ENCODE measurements around the gene SYT1. TPM values are rescaled to one million over a fixed set of nuclear protein-coding genes. Genes with fewer than 3 reads are reported as not detected.
"Not testable (repeated sequence)": the region's sequence is repeated elsewhere in the genome, so short reads cannot be mapped to it uniquely, and the experiment has no call there.

SYT1 gene
- total RNA-seq, 2 experiments from 2014 or later = not detected

DNA sequence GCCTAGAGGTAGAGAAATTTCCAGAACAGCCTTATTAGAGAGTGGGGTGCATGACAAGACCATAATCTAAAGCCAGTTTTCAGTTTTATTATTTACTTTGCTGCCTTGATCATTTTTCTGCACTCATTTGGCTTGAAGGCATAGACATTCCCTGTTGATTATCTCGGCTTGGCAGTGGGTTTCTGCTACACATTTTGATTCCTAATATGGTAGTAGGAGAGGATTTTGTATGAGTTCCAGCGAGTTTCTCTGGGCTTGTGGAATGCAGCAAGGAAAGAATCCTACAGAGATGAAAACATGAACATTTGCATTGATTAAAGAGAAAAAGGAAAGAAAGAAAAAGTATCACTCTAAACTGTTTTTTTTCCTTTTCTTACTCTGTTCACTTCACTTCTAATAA lies 545.0 kb downstream of the SYT1 start:
- ATAC-seq (ENCODE audit: low read depth) = no peak
- no peaks in the 10 kb centered on the region for H3K9me3 Mint-ChIP-seq
- H3K4me3 Mint-ChIP-seq = no peak overlapping the region
- POLR2A ChIA-PET = no interaction called here
- no peaks in the 10 kb centered on the region for H3K36me3 Mint-ChIP-seq
- no peak overlapping the region for H3K27ac Mint-ChIP-seq
- H3K27me3 Mint-ChIP-seq = no peaks in the 10 kb centered on the region
- DNase-seq = no peak
- no peaks in the 10 kb centered on the region for H3K4me1 Mint-ChIP-seq

GRCh38 chr12:79411791-79412190 lies 547.2 kb downstream of the SYT1 start:
- Mint-ChIP-seq H3K4me1 (no peaks in the 10 kb centered on the region), H3K36me3 (no peaks in the 10 kb centered on the region), H3K4me3 (no peak overlapping the region), H3K27ac (no peak overlapping the region), H3K27me3 (no peaks in the 10 kb centered on the region), H3K9me3 (no peaks in the 10 kb centered on the region)
- POLR2A ChIA-PET = no interaction called here
- DNase-seq (no peak), ATAC-seq (ENCODE audit: low read depth) (no peak)

- Mint-ChIP-seq H3K4me3 (no peak overlapping the region), H3K36me3 (no peaks in the 10 kb centered on the region), H3K9me3 (no peaks in the 10 kb centered on the region), H3K4me1 (no peaks in the 10 kb centered on the region), H3K27me3 (no peaks in the 10 kb centered on the region), H3K27ac (no peak overlapping the region)
- POLR2A ChIA-PET = no interaction called here
- DNase-seq = no peak
- ATAC-seq (ENCODE audit: low read depth) = no peak
Measured at GRCh38 chr12:79413796-79414195, 549.2 kb downstream of the SYT1 start.

GRCh38 chr12:79414252-79414651 lies 549.7 kb downstream of the SYT1 start:
- Mint-ChIP-seq H3K4me3 (no peak overlapping the region), H3K9me3 (no peaks in the 10 kb centered on the region), H3K27me3 (no peaks in the 10 kb centered on the region), H3K36me3 (no peaks in the 10 kb centered on the region), H3K4me1 (no peaks in the 10 kb centered on the region), H3K27ac (no peak overlapping the region)
- ATAC-seq (ENCODE audit: low read depth) (no peak), DNase-seq (no peak)
- POLR2A ChIA-PET = no interaction called here

DNA sequence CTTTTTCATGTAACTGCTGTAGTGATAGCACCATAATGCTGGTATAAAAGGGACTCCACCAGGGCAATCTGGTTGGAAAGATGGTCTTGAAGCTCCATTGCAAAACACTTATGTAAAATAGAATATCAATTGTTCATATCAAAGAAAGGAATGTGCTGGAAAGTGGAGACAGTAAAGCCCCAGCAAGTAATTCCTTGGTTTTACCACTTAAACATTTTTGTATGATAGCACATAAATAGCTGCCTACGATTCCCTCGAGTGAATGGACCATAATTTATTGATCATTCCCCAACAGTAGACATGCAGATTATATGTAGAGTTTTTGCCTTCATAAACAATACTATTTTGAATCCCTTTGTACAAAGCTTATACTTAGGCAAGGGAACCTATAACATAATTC lies 550.7 kb downstream of the SYT1 start:
- no peak for DNase-seq
- ATAC-seq (ENCODE audit: low read depth) = no peak
- no peaks in the 10 kb centered on the region for H3K4me1 Mint-ChIP-seq
- POLR2A ChIA-PET = no interaction called here
- H3K9me3 Mint-ChIP-seq = no peaks in the 10 kb centered on the region
- no peak overlapping the region for H3K27ac Mint-ChIP-seq
- no peaks in the 10 kb centered on the region for H3K36me3 Mint-ChIP-seq
- H3K4me3 Mint-ChIP-seq = no peak overlapping the region
- no peaks in the 10 kb centered on the region for H3K27me3 Mint-ChIP-seq

DNA sequence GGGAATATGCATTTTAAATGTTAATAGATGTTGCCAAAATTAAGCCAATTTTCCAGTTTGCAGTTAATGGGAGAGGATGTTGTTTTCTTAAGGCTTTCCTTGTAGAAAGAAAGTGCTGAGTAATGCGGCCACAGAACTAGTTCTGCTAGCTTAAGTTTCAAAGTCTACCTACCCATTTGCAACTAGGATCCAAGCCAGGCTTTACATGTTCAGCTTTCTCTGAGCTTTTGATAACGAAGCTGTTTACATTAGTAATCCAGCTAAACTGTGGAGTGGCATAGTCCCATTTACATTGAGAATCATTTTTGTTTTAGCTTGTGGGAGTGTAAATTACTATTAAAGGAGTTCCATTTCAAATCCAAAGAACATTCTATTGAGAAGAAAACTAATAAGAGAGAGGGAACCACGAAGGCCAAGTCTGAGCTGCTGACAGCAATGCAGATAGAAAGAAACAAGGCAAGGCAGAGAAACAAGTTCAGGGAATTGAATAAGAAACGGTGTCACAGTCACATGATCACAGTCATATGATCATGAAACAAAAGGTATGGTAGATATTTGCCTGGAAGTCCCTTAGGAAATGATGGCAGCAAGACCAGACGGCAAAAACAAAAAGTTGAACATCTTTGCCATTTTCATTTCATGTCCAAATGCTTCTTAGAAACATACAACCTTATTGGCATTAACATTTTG lies 551.3 kb downstream of the SYT1 start:
- POLR2A ChIA-PET = no interaction called here
- DNase-seq (no peak), ATAC-seq (ENCODE audit: low read depth) (no peak)
- Mint-ChIP-seq H3K9me3 (no peaks in the 10 kb centered on the region), H3K27ac (no peak overlapping the region), H3K36me3 (no peaks in the 10 kb centered on the region), H3K4me3 (no peak overlapping the region), H3K4me1 (no peaks in the 10 kb centered on the region), H3K27me3 (no peaks in the 10 kb centered on the region)

- Mint-ChIP-seq H3K4me1 (no peaks in the 10 kb centered on the region), H3K4me3 (no peak overlapping the region), H3K36me3 (no peaks in the 10 kb centered on the region), H3K27ac (no peak overlapping the region), H3K27me3 (peaks cover 2% of the 10 kb centered on the region), H3K9me3 (no peaks in the 10 kb centered on the region)
- ATAC-seq (ENCODE audit: low read depth) = no peak
- POLR2A ChIA-PET = no interaction called here
- no peak for DNase-seq
Measured at GRCh38 chr12:79420146-79420618, 555.6 kb downstream of the SYT1 start.

- POLR2A ChIA-PET = no interaction called here
- H3K4me3 Mint-ChIP-seq = no peak overlapping the region
- no peaks in the 10 kb centered on the region for H3K9me3 Mint-ChIP-seq
Measured at GRCh38 chr12:79421236-79421740, 556.7 kb downstream of the SYT1 start.

GRCh38 chr12:79422060-79422812 lies 557.7 kb downstream of the SYT1 start:
- H3K4me1 Mint-ChIP-seq = no peaks in the 10 kb centered on the region
- no peak for DNase-seq
- ATAC-seq (ENCODE audit: low read depth) = no peak
- peaks cover 2% of the 10 kb centered on the region for H3K27me3 Mint-ChIP-seq
- H3K9me3 Mint-ChIP-seq = no peaks in the 10 kb centered on the region
- H3K27ac Mint-ChIP-seq = no peak overlapping the region
- H3K4me3 Mint-ChIP-seq = no peak overlapping the region
- no peaks in the 10 kb centered on the region for H3K36me3 Mint-ChIP-seq
- POLR2A ChIA-PET = no interaction called here

More at GRCh38 chr12:79421236-79421740, 556.7 kb downstream of the SYT1 start:
- H3K27me3 Mint-ChIP-seq = peaks cover 2% of the 10 kb centered on the region
- H3K4me1 Mint-ChIP-seq = no peaks in the 10 kb centered on the region
- ATAC-seq (ENCODE audit: low read depth) (no peak), DNase-seq (no peak)
- no peak overlapping the region for H3K27ac Mint-ChIP-seq
- H3K36me3 Mint-ChIP-seq = no peaks in the 10 kb centered on the region

GRCh38 chr12:79423560-79423959 lies 559.0 kb downstream of the SYT1 start:
- no peaks in the 10 kb centered on the region for H3K36me3 Mint-ChIP-seq
- H3K9me3 Mint-ChIP-seq = no peaks in the 10 kb centered on the region
- POLR2A ChIA-PET = no interaction called here
- no peak overlapping the region for H3K27ac Mint-ChIP-seq
- no peaks in the 10 kb centered on the region for H3K4me1 Mint-ChIP-seq
- peaks cover 2% of the 10 kb centered on the region for H3K27me3 Mint-ChIP-seq
- ATAC-seq (ENCODE audit: low read depth) = no peak
- no peak overlapping the region for H3K4me3 Mint-ChIP-seq
- no peak for DNase-seq

DNA sequence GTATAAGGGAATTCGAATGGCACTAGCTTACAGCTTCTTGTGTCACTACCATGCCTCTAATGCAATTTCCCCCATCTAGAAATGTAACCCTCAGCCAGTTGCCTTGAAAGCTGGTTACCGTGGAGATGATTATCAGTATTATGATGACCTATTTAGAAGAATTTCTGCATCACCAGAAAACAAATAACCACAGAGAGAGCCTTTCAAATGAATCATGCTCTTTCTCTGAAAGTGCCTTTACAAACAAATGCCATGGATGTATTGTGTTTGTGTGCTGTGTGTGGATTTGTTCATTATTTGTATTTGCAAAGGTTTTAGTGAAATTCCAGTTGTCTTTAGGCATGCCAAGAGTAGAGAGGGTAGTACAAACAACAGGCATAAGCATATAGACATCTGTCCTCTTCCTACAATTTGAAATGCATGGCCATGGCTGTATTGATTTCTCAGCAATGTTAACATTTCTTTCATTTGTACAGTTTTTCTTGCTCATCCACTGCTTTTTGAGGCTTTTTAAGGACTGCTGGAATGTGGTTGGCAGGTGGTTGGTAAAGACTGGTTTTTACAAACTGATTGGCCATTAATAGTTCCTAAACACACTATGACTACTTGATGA lies 559.6 kb downstream of the SYT1 start:
- POLR2A ChIA-PET = no interaction called here
- Mint-ChIP-seq H3K4me1 (no peaks in the 10 kb centered on the region), H3K9me3 (no peaks in the 10 kb centered on the region), H3K4me3 (no peak overlapping the region), H3K27me3 (peaks cover 2% of the 10 kb centered on the region), H3K27ac (no peak overlapping the region), H3K36me3 (no peaks in the 10 kb centered on the region)
- ATAC-seq (ENCODE audit: low read depth) = no peak
- no peak for DNase-seq

DNA sequence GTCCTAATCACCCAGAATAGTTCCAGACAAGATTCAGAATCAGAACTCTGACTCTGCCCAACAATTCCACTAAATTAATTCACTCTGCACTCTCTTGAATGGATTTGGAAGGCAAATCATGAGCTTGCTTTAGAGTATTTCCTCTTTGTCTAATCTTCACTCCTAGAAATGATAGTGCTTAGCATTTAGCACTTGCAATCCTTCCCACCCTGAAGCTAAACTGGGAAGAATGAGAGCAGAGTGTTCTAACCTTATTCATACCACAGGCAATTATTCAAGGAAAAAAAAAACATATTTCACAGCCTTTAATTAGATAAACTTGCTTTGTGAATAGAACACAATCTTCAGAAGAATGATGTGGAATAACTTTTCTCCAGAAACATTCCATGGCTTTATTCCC lies 561.5 kb downstream of the SYT1 start:
- ATAC-seq (ENCODE audit: low read depth) (no peak), DNase-seq (no peak)
- peaks cover 2% of the 10 kb centered on the region for H3K27me3 Mint-ChIP-seq
- H3K4me1 Mint-ChIP-seq = no peaks in the 10 kb centered on the region
- no peaks in the 10 kb centered on the region for H3K9me3 Mint-ChIP-seq
- no peak overlapping the region for H3K27ac Mint-ChIP-seq
- H3K36me3 Mint-ChIP-seq = no peaks in the 10 kb centered on the region
- POLR2A ChIA-PET = interaction anchor here (0.7 kb wide), 1 partner anchor 106 kb away, joined by 4 read pairs; no protein-coding TSS in a partner anchor
- no peak overlapping the region for H3K4me3 Mint-ChIP-seq

GRCh38 chr12:79426744-79427143 lies 562.2 kb downstream of the SYT1 start:
- POLR2A ChIA-PET, H3K4me1 Mint-ChIP-seq: not testable (repeated sequence)

More at GRCh38 chr12:79426744-79427143, 562.2 kb downstream of the SYT1 start:
- not testable (repeated sequence) for ATAC-seq (ENCODE audit: low read depth); H3K27ac Mint-ChIP-seq; H3K27me3 Mint-ChIP-seq; H3K36me3 Mint-ChIP-seq; H3K4me3 Mint-ChIP-seq; H3K9me3 Mint-ChIP-seq; DNase-seq

Data from activated naive CD8-positive, alpha-beta T cell treated with anti-CD3 and anti-CD28 coated beads, Interleukin-2, amount 10 ng/mL, durations not matched to agents 7 days and 5 days (primary cell).